GM12878 (cell line): ENCODE data around the gene IFI6. TPM values are rescaled to one million over a fixed set of nuclear protein-coding genes. Genes with fewer than 3 reads are reported as not detected.

Source experiments
- DPF2 ChIP-seq: fragments of 450-650 bp; IDR thresholded peaks from 2 replicates; pipeline ENCODE4 v1.6.1; 2017; ENCODE audit warnings: mild to moderate bottlenecking
- HDGF ChIP-seq: fragments of 450-650 bp; IDR thresholded peaks from 2 replicates; pipeline ENCODE4 v1.6.1; 2016; ENCODE audit warnings: antibody characterized with exemption
- IKZF1 ChIP-seq: fragments of 450-650 bp; conservative IDR thresholded peaks from 2 replicates; pipeline ENCODE4 v1.6.1; 2017; ENCODE audit warnings: antibody characterized with exemption, mild to moderate bottlenecking
- MTA3 ChIP-seq: IDR thresholded peaks from 2 replicates; pipeline ENCODE4 v1.6.1; 2012; ENCODE audit warnings: low read length, inconsistent platforms, borderline replicate concordance
- MYB ChIP-seq: fragments of 150-350 bp; IDR thresholded peaks from 2 replicates; pipeline ENCODE4 v1.6.1; 2014; ENCODE audit warnings: mild to moderate bottlenecking, low read depth, low read length, borderline replicate concordance
- MYC ChIP-seq: IDR thresholded peaks from 2 replicates; pipeline ENCODE4 v1.6.1; 2011; ENCODE audit warnings: mild to moderate bottlenecking, low read length, moderate library complexity, inconsistent platforms; ENCODE audit not compliant: insufficient read depth, insufficient replicate concordance, insufficient read length, severe bottlenecking
- SMAD5 ChIP-seq: IDR thresholded peaks from 2 replicates; pipeline ENCODE4 v1.6.1; 2016; ENCODE audit warnings: antibody characterized with exemption, low read depth
- SMARCA5 ChIP-seq: fragments of 450-650 bp; IDR thresholded peaks from 2 replicates; pipeline ENCODE4 v1.6.1; 2017; ENCODE audit warnings: mild to moderate bottlenecking
- SPI1 ChIP-seq: IDR thresholded peaks from 2 replicates; pipeline ENCODE4 v1.6.1; 2011; ENCODE audit warnings: low read depth, mild to moderate bottlenecking, low read length, moderate library complexity, borderline replicate concordance; ENCODE audit not compliant: insufficient read depth
- SREBF1 ChIP-seq: IDR thresholded peaks from 2 replicates; pipeline ENCODE4 v1.6.1; 2012; ENCODE audit warnings: mild to moderate bottlenecking, low read length
- SUZ12 ChIP-seq: fragments of 200-600 bp; sonication (generic); IDR thresholded peaks from one replicate; pipeline ENCODE4 v1.6.1; 2018; ENCODE audit warnings: antibody characterized with exemption, mild to moderate bottlenecking; ENCODE audit not compliant: unreplicated experiment
- YY1 ChIP-seq: IDR thresholded peaks from 2 replicates; pipeline ENCODE4 v1.6.1; 2011; ENCODE audit warnings: low read depth, mild to moderate bottlenecking, low read length
- polyA plus RNA-seq, 11 experiments: library from polyadenylated mRNA; depleted of rRNA in 4 of 11; unstranded in 6 of 11; stranded (reverse) in 5 of 11; fragments of >200 nt; fragmentation: Nextera tagmentation in 4 of 11; fragmentation: Illumina TruSeq in 1 of 11; extraction: Ambion mirVana in 4 of 11; extraction: Trizol in 1 of 11; gene quantifications; 1 replicate in 1 of 11; 2 replicates in 10 of 11; pipeline versions ENCODE4 v1.2.1 to v1.2.3, GENCODE V29; 2011 to 2016; ENCODE audit warnings: inconsistent platforms in 2 of 11, missing spikeins in 2 of 11, low read depth in 1 of 11
- total RNA-seq, 4 experiments: library from RNA; depleted of rRNA in 3 of 4; stranded (reverse); fragments of >200 nt in 3 of 4; fragmentation: Illumina TruSeq in 1 of 4; extraction: Trizol in 1 of 4; gene quantifications; 2 replicates each; pipeline versions ENCODE4 v1.2.1 to v1.2.3, GENCODE V29; 2013 to 2021
- TF ChIP-seq, protein P1 (sequence below): fragments of 450-650 bp; IDR thresholded peaks from 2 replicates; pipeline ENCODE4 v1.6.1; 2017; ENCODE audit warnings: mild to moderate bottlenecking, moderate library complexity
- TF ChIP-seq, protein P2 (sequence below): fragments of 150-350 bp; IDR thresholded peaks from 2 replicates; pipeline ENCODE4 v1.6.1; 2016; ENCODE audit warnings: low read depth, low read length
- TF ChIP-seq, protein P3 (sequence below): fragments of 450-650 bp; IDR thresholded peaks from 2 replicates; pipeline ENCODE4 v1.6.1; 2018; ENCODE audit warnings: mild to moderate bottlenecking, low read depth, moderate library complexity; ENCODE audit not compliant: partially characterized antibody

IFI6 gene
- total and polyA plus RNA-seq, 10 of the 15 experiments (the other 5 are each of a cell fraction or from before 2014, with no cell fraction given): 5.6 to 123 (median 69.0) TPM

DNA sequence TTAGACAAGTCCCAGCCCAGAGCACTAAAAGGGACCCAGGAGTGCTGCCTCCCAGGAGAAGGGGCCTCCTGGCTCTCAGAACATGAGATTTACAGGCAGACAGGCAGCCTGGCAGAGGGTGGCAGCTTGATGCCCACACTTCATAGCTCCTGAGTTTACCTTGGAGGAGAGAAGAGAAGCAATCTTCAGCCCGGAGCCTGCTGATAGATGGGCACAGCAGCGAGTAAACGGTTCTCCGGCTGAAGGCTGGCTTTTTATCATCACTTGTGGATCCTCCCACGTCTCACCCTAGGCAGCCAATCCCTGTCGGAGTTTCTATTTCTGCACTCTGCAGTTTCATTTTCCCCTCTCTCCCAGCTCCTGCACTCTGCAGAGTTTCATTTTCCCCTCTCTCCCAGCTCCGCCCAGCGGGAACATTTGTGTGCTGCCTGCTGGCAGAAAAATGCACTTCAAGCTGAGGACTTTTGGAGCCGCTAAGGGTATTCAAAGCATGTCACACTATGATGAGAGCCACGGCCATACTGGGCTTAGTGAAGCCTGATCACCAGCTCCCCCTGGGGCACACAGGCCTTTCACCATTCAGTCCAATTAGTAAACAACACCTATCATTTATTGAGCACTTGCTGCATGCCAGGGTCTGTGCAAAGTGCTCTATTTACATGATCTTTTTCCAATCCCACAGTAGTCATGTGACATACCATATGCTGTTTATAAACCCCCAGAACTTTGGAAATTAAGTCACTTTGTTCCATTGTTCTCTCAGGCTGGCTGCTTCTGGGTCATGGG is at the start of gene IFI6 (continued):
- TF ChIP-seq, protein P1, sequence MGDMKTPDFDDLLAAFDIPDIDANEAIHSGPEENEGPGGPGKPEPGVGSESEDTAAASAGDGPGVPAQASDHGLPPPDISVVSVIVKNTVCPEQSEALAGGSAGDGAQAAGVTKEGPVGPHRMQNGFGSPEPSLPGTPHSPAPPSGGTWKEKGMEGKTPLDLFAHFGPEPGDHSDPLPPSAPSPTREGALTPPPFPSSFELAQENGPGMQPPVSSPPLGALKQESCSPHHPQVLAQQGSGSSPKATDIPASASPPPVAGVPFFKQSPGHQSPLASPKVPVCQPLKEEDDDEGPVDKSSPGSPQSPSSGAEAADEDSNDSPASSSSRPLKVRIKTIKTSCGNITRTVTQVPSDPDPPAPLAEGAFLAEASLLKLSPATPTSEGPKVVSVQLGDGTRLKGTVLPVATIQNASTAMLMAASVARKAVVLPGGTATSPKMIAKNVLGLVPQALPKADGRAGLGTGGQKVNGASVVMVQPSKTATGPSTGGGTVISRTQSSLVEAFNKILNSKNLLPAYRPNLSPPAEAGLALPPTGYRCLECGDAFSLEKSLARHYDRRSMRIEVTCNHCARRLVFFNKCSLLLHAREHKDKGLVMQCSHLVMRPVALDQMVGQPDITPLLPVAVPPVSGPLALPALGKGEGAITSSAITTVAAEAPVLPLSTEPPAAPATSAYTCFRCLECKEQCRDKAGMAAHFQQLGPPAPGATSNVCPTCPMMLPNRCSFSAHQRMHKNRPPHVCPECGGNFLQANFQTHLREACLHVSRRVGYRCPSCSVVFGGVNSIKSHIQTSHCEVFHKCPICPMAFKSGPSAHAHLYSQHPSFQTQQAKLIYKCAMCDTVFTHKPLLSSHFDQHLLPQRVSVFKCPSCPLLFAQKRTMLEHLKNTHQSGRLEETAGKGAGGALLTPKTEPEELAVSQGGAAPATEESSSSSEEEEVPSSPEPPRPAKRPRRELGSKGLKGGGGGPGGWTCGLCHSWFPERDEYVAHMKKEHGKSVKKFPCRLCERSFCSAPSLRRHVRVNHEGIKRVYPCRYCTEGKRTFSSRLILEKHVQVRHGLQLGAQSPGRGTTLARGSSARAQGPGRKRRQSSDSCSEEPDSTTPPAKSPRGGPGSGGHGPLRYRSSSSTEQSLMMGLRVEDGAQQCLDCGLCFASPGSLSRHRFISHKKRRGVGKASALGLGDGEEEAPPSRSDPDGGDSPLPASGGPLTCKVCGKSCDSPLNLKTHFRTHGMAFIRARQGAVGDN: no peak
- TF ChIP-seq HDGF (no peak), MTA3 (no peak), SPI1 (no peak), SMAD5 (no peak), DPF2 (peak; percentile 20; the same call in 1 of the 2 replicates), SMARCA5 (no peak), YY1 (peak; percentile 39), IKZF1 (peak; percentile 86), MYB (no peak), MYC (no peak), SREBF1 (no peak), SUZ12 (no peak)
- TF ChIP-seq, protein P2, sequence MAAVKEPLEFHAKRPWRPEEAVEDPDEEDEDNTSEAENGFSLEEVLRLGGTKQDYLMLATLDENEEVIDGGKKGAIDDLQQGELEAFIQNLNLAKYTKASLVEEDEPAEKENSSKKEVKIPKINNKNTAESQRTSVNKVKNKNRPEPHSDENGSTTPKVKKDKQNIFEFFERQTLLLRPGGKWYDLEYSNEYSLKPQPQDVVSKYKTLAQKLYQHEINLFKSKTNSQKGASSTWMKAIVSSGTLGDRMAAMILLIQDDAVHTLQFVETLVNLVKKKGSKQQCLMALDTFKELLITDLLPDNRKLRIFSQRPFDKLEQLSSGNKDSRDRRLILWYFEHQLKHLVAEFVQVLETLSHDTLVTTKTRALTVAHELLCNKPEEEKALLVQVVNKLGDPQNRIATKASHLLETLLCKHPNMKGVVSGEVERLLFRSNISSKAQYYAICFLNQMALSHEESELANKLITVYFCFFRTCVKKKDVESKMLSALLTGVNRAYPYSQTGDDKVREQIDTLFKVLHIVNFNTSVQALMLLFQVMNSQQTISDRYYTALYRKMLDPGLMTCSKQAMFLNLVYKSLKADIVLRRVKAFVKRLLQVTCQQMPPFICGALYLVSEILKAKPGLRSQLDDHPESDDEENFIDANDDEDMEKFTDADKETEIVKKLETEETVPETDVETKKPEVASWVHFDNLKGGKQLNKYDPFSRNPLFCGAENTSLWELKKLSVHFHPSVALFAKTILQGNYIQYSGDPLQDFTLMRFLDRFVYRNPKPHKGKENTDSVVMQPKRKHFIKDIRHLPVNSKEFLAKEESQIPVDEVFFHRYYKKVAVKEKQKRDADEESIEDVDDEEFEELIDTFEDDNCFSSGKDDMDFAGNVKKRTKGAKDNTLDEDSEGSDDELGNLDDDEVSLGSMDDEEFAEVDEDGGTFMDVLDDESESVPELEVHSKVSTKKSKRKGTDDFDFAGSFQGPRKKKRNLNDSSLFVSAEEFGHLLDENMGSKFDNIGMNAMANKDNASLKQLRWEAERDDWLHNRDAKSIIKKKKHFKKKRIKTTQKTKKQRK: no peak
- TF ChIP-seq, protein P3, sequence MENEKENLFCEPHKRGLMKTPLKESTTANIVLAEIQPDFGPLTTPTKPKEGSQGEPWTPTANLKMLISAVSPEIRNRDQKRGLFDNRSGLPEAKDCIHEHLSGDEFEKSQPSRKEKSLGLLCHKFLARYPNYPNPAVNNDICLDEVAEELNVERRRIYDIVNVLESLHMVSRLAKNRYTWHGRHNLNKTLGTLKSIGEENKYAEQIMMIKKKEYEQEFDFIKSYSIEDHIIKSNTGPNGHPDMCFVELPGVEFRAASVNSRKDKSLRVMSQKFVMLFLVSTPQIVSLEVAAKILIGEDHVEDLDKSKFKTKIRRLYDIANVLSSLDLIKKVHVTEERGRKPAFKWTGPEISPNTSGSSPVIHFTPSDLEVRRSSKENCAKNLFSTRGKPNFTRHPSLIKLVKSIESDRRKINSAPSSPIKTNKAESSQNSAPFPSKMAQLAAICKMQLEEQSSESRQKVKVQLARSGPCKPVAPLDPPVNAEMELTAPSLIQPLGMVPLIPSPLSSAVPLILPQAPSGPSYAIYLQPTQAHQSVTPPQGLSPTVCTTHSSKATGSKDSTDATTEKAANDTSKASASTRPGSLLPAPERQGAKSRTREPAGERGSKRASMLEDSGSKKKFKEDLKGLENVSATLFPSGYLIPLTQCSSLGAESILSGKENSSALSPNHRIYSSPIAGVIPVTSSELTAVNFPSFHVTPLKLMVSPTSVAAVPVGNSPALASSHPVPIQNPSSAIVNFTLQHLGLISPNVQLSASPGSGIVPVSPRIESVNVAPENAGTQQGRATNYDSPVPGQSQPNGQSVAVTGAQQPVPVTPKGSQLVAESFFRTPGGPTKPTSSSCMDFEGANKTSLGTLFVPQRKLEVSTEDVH: no peak
